SK-N-SH (cell line): ENCODE measurements around the gene ISCA1.

Source experiments
- CHD2 ChIP-seq: fragments of 150-350 bp; IDR thresholded peaks from 2 replicates; pipeline ENCODE4 v1.6.1; 2018; ENCODE audit warnings: low read length; ENCODE audit not compliant: partially characterized antibody
- EP300 ChIP-seq, 2 experiments: IDR thresholded peaks; 2 replicates each; pipeline versions ENCODE4 v1.4.0 to v1.6.1; 2012; ENCODE audit warnings: borderline replicate concordance in 1 of 2, low read depth in 1 of 2, low read length in 1 of 2
- EZH2phosphoT487 ChIP-seq: fragments of 200-600 bp; sonication (generic); IDR thresholded peaks from 2 replicates; pipeline ENCODE4 v1.6.1; 2017; ENCODE audit warnings: low read depth, mixed run types, mild to moderate bottlenecking, antibody characterized with exemption, moderate library complexity, borderline replicate concordance
- FOSL2 ChIP-seq: IDR thresholded peaks from 2 replicates; pipeline ENCODE4 v1.4.0; 2012; ENCODE audit warnings: low read depth, mild to moderate bottlenecking, moderate library complexity, borderline replicate concordance
- FOXJ3 ChIP-seq: sonication (generic); formaldehyde crosslinking; IDR thresholded peaks from 2 replicates; pipeline ENCODE4 v1.5.1; 2020; ENCODE audit warnings: mild to moderate bottlenecking, missing genetic modification reagents
- MXI1 ChIP-seq: IDR thresholded peaks from 2 replicates; pipeline ENCODE4 v1.6.1; 2012; ENCODE audit warnings: mild to moderate bottlenecking, low read depth, low read length, improper control_type of control experiment
- POLR2AphosphoS5 ChIP-seq: IDR thresholded peaks from 2 replicates; pipeline ENCODE4 v1.6.1; 2012; ENCODE audit warnings: low read depth, low read length
- TCF12 ChIP-seq: IDR thresholded peaks from 2 replicates; pipeline ENCODE4 v1.4.0; 2012
- TEAD4 ChIP-seq: IDR thresholded peaks from 2 replicates; pipeline ENCODE4 v1.4.0; 2012; ENCODE audit warnings: mild to moderate bottlenecking, borderline replicate concordance; ENCODE audit not compliant: insufficient read depth
- TF ChIP-seq, protein P1 (sequence below): fragments of 200-600 bp; sonication (generic); IDR thresholded peaks from 2 replicates; pipeline ENCODE4 v1.6.1; 2017; ENCODE audit warnings: antibody characterized with exemption, mild to moderate bottlenecking, moderate library complexity
- TF ChIP-seq, protein P2 (sequence below): IDR thresholded peaks from 2 replicates; pipeline ENCODE4; 2012
- TF ChIP-seq, protein P3 (sequence below): fragments of 150-350 bp; IDR thresholded peaks from 2 replicates; pipeline ENCODE4 v1.6.1; 2017; ENCODE audit warnings: antibody characterized with exemption, low read length, low read depth, borderline replicate concordance
- TF ChIP-seq, protein P4 (sequence below): IDR thresholded peaks from 2 replicates; pipeline ENCODE4 v1.4.0; 2012; ENCODE audit warnings: low read depth, borderline replicate concordance

DNA sequence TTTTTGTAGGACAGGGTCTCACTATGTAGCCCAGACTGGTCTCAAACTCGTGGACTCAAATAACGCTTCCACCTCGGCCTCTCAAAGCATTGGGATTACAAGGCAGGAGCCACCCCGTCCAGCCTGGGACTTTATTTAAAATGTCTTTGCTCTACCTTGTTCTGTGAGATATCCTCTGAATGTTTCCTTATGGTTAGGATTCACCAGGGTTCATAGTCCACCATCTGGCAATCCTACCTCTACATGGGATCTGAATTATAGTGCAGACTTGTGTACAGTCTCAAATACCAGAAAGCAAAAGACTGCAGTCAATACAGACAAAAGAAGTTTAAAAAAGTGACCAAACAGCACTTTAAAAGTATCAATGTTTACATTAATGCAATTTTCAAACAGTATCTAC lies 10.1 kb downstream of the ISCA1 start:
- TF ChIP-seq, protein P1, sequence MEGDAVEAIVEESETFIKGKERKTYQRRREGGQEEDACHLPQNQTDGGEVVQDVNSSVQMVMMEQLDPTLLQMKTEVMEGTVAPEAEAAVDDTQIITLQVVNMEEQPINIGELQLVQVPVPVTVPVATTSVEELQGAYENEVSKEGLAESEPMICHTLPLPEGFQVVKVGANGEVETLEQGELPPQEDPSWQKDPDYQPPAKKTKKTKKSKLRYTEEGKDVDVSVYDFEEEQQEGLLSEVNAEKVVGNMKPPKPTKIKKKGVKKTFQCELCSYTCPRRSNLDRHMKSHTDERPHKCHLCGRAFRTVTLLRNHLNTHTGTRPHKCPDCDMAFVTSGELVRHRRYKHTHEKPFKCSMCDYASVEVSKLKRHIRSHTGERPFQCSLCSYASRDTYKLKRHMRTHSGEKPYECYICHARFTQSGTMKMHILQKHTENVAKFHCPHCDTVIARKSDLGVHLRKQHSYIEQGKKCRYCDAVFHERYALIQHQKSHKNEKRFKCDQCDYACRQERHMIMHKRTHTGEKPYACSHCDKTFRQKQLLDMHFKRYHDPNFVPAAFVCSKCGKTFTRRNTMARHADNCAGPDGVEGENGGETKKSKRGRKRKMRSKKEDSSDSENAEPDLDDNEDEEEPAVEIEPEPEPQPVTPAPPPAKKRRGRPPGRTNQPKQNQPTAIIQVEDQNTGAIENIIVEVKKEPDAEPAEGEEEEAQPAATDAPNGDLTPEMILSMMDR = no peak
- no peak for TF ChIP-seq POLR2AphosphoS5
- TF ChIP-seq MXI1 = no peak
- no peak for TF ChIP-seq EP300 (IDR thresholded peaks at IDR 0.05; ENCODE audit: borderline replicate concordance in 1 of 2, low read depth in 1 of 2, low read length in 1 of 2)
- TF ChIP-seq EZH2phosphoT487 = no peak
- TF ChIP-seq, protein P2, sequence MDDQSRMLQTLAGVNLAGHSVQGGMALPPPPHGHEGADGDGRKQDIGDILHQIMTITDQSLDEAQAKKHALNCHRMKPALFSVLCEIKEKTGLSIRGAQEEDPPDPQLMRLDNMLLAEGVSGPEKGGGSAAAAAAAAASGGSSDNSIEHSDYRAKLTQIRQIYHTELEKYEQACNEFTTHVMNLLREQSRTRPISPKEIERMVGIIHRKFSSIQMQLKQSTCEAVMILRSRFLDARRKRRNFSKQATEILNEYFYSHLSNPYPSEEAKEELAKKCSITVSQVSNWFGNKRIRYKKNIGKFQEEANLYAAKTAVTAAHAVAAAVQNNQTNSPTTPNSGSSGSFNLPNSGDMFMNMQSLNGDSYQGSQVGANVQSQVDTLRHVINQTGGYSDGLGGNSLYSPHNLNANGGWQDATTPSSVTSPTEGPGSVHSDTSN = no peak
- TF ChIP-seq, protein P3, sequence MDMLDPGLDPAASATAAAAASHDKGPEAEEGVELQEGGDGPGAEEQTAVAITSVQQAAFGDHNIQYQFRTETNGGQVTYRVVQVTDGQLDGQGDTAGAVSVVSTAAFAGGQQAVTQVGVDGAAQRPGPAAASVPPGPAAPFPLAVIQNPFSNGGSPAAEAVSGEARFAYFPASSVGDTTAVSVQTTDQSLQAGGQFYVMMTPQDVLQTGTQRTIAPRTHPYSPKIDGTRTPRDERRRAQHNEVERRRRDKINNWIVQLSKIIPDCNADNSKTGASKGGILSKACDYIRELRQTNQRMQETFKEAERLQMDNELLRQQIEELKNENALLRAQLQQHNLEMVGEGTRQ = no peak
- no peak for TF ChIP-seq FOXJ3 (CRISPR knock-in tag)
- TF ChIP-seq FOSL2 = no peak
- no peak for TF ChIP-seq TEAD4
- TF ChIP-seq, protein P4, sequence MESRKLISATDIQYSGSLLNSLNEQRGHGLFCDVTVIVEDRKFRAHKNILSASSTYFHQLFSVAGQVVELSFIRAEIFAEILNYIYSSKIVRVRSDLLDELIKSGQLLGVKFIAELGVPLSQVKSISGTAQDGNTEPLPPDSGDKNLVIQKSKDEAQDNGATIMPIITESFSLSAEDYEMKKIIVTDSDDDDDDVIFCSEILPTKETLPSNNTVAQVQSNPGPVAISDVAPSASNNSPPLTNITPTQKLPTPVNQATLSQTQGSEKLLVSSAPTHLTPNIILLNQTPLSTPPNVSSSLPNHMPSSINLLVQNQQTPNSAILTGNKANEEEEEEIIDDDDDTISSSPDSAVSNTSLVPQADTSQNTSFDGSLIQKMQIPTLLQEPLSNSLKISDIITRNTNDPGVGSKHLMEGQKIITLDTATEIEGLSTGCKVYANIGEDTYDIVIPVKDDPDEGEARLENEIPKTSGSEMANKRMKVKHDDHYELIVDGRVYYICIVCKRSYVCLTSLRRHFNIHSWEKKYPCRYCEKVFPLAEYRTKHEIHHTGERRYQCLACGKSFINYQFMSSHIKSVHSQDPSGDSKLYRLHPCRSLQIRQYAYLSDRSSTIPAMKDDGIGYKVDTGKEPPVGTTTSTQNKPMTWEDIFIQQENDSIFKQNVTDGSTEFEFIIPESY = no peak
- no peak for TF ChIP-seq CHD2
- TF ChIP-seq TCF12 = no peak
